ENCODE results near the gene VIL1. TPM values are rescaled to one million over a fixed set of nuclear protein-coding genes. Genes with fewer than 3 reads are reported as not detected.

Gene VIL1
- total RNA-seq, 1 experiment from 2014 or later, result 4.2 TPM

DNA sequence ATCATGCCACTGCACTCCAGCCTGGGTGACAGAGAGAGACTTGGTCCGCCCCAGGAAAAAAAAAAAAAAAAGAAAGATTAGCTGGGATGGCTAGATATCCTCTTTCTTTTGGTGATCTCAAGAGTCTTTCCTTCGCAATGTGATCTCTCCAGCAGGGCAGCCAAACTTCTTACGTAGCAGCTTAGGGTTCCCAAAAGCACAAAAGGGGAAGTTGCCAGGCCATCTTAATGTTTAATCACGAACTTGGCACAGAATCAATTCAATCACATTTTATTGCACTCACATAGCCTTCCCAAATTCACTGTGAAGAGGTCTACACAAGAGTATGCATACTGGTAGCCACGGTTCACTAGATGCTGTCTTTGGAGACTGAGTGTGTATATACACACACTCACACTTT lies 53.1 kb downstream of the VIL1 start:
- no peak overlapping the region for H3K4me3 Mint-ChIP-seq
- Histone ChIP-seq H3K23ac (ENCODE audit: insufficient read length, low read depth, low read length) (no peak overlapping the region), H3K27ac (ENCODE audit: insufficient read length, low read depth, low read length) (no peak overlapping the region), H4K91ac (ENCODE audit: insufficient read length, low read depth, low read length) (no peak overlapping the region), H2AK5ac (ENCODE audit: insufficient read length, low read length) (no peak overlapping the region), H4K8ac (replicated peaks; ENCODE audit: insufficient read length, low read depth, low read length) (no peak overlapping the region), H4K5ac (ENCODE audit: insufficient read length, low read depth, low read length) (no peak overlapping the region), H3K27me3 (ENCODE audit: insufficient read depth, low read length) (no peaks in the 10 kb centered on the region), H3K23me2 (ENCODE audit: insufficient read length, low read depth, low read length, poor library complexity, severe bottlenecking) (no peaks in the 10 kb centered on the region), H3K79me1 (ENCODE audit: insufficient read depth, low read depth, low read length, poor library complexity, severe bottlenecking) (no peaks in the 10 kb centered on the region), H2BK12ac (ENCODE audit: insufficient read length, low read depth, low read length) (no peak overlapping the region), H3K4ac (ENCODE audit: low read depth, low read length) (no peak overlapping the region), H2BK120ac (ENCODE audit: low read depth, low read length, poor library complexity, severe bottlenecking) (no peak overlapping the region), H2BK15ac (ENCODE audit: low read depth, low read length) (no peak overlapping the region), H3K79me2 (ENCODE audit: insufficient read depth, low read length) (no peaks in the 10 kb centered on the region), H4K20me1 (ENCODE audit: control insufficient read depth, insufficient read depth, insufficient read length) (no peaks in the 10 kb centered on the region), H3K14ac (ENCODE audit: insufficient read depth, low read length) (no peak overlapping the region), H2BK5ac (ENCODE audit: insufficient read length, low read length) (no peak overlapping the region), H3K18ac (ENCODE audit: insufficient read length, low read depth, low read length) (no peak overlapping the region), H3K4me2 (ENCODE audit: insufficient read depth, insufficient read length, low read length) (no peak overlapping the region), H3K9ac (ENCODE audit: extremely low read depth, insufficient read length, low read length) (no peak overlapping the region), H3T11ph (ENCODE audit: low read length) (no peak overlapping the region), H2AFZ (ENCODE audit: low read length) (no peak overlapping the region), H3K9me3 (ENCODE audit: control insufficient read depth, low read depth, low read length) (no peaks in the 10 kb centered on the region), H2BK20ac (ENCODE audit: low read depth, low read length, poor library complexity, severe bottlenecking) (no peak overlapping the region), H3K4me1 (ENCODE audit: insufficient read depth, low read length) (no peaks in the 10 kb centered on the region), H3K56ac (ENCODE audit: insufficient read length, low read depth, low read length) (no peak overlapping the region)
- no peak for DNase-seq
- H3K36me3 Mint-ChIP-seq (ENCODE audit: insufficient read depth in 1 of 3, low read depth in 3 of 3), result peaks cover 7 to 55% (median 51%) of the 10 kb centered on the region in 3 experiments; a peak in 6 of 7 replicates
- peak overlapping the region in 1 of 3 experiments; percentile 61; a peak in 1 of 7 replicates for H3K27ac Mint-ChIP-seq
- TF ChIP-seq, protein P1, sequence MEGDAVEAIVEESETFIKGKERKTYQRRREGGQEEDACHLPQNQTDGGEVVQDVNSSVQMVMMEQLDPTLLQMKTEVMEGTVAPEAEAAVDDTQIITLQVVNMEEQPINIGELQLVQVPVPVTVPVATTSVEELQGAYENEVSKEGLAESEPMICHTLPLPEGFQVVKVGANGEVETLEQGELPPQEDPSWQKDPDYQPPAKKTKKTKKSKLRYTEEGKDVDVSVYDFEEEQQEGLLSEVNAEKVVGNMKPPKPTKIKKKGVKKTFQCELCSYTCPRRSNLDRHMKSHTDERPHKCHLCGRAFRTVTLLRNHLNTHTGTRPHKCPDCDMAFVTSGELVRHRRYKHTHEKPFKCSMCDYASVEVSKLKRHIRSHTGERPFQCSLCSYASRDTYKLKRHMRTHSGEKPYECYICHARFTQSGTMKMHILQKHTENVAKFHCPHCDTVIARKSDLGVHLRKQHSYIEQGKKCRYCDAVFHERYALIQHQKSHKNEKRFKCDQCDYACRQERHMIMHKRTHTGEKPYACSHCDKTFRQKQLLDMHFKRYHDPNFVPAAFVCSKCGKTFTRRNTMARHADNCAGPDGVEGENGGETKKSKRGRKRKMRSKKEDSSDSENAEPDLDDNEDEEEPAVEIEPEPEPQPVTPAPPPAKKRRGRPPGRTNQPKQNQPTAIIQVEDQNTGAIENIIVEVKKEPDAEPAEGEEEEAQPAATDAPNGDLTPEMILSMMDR (conservative IDR thresholded peaks at IDR 0.05), result no peak
- WGBS (ENCODE audit: extremely low coverage, insufficient read length, low lambda C conversion rate), result no CpG with 5 or more reads among the region's 5 CpGs
- no peaks in the 10 kb centered on the region for H3K4me1 Mint-ChIP-seq
- H3K9me3 Mint-ChIP-seq, result no peaks in the 10 kb centered on the region
- H3K27me3 Mint-ChIP-seq (ENCODE audit: low read depth), result no peaks in the 10 kb centered on the region

Measured in H9 (cell line).